Retina (tissue), 1 donor: Measurements from ENCODE around the gene PFDN2.
"Not testable (repeated sequence)": the region's sequence is repeated elsewhere in the genome, so short reads cannot be mapped to it uniquely, and the experiment has no call there.

Source experiments
- DNase-seq: peaks from one replicate; pipeline ENCODE4 v3.0.0-alpha.2; 2016

Gene PFDN2

DNA sequence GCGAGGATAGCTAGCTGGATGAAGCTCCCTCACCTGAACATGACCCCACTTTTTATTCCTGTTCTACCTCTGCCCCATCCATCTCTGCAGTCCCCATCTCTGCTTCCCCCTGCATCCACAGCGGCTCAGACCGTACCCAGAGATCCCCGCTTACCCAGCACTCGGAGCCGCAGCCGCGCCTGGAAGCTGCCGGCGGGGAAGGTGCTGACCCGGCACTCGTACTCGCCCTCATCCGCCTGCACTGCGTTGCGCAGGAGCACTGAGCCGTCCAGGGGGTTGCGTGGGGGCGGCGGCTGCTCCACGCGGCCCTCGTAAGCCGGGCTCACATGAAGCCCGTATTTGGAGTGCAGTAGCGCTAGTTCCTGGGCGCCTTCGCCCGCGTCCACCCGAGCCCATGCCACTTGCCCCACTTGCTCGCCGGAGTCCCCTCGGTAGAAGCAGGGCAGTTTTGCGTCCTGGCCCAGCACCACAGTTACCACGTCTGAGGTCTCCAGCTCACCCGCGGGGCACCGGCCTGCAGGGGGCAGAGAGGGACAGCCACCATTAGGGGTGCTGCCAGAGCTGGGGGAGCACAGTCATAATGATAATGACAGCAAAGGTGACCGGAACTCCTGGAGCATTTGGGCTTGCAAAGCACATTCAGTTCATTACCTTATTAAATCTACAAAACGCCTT is 38.3 kb downstream of the PFDN2 start:
- no peak for DNase-seq

GRCh38 chr1:161077426-161077825 is 40.4 kb downstream of the PFDN2 start:
- DNase-seq, result no peak

- DNase-seq, result no peak
Observed at GRCh38 chr1:161076410-161076809, 41.4 kb downstream of the PFDN2 start.

DNA sequence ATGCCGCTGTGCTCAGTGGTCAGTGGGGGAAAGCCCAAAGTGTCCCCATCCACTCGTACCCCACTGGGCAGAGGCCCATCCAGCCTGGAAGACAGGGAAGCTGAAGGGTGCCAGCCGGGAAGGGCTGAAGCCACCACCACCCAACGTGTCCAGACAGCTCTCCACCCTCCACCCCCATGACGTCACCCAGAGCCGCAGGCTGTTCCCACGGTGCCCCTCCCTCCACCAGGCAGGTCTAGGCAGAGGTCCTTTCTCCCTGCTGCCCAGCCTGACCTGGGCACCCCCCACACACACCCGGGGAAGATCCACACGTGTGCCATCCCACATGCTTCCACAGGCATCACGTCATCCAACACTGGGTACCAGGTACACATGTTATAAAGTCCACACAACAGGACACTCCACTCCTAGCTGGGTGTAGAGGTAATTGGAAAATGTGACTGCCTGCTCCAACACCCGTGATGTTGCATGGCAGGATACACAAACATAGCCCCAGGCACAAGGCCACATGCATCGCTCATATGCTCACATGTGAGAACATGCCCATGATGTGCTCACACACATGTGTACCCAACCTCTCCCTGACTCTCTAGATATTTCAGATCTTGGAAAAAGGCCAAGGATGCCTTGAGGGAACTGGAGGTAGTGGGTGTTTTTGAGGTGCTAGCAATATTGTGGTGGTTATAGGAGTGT is 43.0 kb downstream of the PFDN2 start:
- no peak for DNase-seq

DNA sequence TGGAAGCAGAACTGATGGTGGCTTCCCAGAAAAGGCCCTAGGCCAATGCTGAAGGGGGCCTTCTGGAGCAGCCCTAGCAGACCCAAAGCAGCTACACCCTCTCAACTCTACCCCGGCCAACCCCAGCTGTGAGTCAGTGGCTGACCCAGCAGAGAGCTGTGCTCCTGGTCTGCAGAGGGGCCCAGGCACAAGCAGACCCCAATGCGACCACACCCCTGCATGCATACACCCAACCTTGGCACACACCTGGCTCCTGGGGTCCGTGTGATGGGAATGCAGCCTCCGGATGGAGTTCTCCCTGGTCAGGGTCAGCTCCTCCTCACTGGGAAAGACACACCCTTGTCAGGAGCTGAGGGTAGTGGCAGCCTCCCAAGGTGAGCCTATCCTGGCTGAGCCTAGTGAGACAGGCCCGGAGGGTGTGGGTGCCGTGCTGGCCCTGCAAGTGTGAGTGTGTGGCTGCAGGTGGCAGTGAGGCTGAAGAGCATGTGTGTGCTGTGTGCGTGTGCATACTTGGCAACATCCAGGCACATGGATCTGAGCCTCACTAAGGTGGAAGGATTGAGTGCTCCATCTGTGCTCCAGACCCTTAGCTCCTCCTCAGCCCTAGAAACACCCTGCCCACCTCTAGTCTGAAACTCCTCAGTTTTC is 44.2 kb downstream of the PFDN2 start:
- DNase-seq, result no peak

DNA sequence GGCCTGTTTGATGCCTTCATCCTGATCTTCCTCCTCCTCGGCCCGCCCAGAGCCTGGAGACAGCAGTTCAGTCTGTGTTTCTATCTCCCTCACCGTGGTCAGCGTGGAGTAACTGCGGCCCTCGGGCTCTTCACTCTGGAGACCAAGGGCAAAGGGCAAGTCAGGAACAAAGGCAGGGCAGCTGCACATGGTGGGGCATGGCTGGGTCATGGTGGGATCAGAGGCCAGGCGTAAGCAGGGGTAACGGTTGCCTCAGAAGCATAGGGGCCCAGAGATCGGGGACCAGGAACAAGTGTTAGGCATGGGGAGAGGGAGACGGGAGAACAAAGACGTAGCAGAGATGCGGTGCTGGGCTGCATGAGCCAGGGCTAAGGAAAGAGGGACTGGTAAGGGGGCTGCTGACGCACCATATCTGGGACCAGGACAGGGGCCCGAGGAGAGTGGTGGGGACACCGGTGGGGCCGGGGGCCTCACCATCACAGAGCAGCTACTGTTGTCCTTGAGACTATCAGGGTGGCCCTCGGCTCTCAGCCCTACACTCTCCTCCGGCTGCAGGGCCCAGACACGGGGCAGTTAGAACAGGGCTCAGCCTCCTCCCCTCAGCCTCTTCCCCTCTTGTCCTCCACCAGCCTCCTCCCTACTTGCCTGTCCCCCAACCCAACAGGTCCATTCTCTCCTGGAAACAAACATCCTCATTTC is 44.9 kb downstream of the PFDN2 start:
- no peak for DNase-seq

- DNase-seq, result peak; percentile 22
Observed at GRCh38 chr1:161071886-161072371, 45.9 kb downstream of the PFDN2 start.

DNA sequence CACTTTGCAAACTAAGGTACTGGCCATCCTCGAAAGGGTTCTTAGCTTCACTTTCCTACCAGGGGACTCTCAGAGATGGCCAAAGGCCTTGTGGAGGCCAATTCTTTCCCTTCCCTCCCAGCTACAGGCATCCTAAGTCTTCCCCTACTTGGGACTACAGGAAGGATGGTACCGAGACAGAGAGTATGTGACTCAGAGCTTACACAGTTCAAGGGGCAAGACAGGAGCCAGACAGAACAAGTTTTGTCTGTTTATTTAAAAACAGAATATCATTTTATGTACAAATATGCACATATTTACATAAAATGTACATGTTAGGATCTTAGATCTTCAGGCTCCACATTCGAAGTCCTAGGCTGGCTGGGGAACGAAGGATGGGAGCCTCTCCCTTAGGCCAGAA is 47.1 kb downstream of the PFDN2 start:
- DNase-seq, result no peak

GRCh38 chr1:161069731-161070270 is 48.0 kb downstream of the PFDN2 start, which contains the start of gene ARHGAP30:
ARHGAP30 (minus strand) TSS chr1:161069891; CDS start chr1:161069624, 267 bp downstream.
- DNase-seq, result no peak

DNA sequence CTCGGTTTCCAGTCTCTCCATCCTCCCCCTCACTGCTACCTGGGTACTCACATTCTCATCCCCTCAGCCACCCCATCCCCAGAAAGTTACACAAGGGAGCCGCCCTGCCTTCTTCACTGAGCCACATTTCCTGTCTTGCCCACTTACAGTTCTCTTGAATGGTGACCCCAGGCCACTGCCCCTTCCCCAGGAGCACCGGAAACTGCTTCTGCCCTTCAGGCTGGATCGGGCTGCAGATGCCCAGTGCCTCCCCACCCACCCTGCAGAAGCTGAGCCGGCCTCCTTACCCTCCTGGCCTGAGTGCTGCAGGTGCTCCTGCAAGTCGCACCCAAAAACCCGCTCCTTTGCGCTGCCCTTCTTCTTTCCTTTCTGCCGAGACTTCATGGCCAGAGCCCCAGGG is 48.6 kb downstream of the PFDN2 start:
- DNase-seq, result no peak

GRCh38 chr1:161068306-161069234 is 49.3 kb downstream of the PFDN2 start:
- DNase-seq, result no peak

DNA sequence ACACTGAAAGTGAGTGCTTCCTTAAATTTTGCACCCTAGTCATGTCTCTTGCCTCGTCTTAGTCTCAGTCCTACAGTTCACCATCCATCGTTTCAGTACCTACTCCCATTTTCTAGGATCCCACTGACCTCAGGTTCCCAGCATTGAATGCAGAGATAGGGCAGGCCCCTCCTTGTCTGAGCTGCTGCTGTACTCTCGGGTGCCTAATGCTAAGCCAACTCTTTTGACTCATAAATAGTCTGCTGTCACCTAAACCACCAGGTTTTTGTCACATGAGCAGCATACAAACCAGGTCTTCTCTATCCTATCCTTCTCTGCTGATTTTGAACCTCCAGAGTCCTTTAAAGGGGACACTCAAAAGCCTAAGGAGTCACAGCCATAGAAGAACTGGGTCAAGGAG is 51.1 kb downstream of the PFDN2 start:
- DNase-seq, result no peak

GRCh38 chr1:161065681-161066080 is 52.2 kb downstream of the PFDN2 start:
- not testable (repeated sequence) for DNase-seq

GRCh38 chr1:161063936-161064335 is 53.9 kb downstream of the PFDN2 start:
- not testable (repeated sequence) for DNase-seq

DNA sequence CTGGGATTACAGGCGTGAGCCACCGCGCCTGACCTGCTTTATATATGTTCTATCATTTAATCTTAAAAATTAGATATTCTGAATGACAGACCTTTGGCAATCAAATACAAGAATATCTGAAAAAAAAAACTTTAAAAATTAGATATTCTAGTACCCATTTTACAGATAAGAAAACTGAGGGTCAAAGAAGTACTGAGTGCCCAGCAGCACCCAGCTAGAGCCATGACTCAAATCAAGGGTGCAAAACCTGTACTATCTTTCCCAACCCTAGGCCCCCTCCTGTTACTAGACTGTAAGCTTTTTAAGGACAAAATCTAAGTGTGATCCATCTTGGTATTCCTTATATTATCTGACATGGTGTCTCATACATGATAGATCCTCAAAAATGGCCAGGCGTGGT is 56.4 kb downstream of the PFDN2 start:
- DNase-seq, result no peak

- DNase-seq, result no peak
Observed at GRCh38 chr1:161059293-161059692, 58.5 kb downstream of the PFDN2 start.

DNA sequence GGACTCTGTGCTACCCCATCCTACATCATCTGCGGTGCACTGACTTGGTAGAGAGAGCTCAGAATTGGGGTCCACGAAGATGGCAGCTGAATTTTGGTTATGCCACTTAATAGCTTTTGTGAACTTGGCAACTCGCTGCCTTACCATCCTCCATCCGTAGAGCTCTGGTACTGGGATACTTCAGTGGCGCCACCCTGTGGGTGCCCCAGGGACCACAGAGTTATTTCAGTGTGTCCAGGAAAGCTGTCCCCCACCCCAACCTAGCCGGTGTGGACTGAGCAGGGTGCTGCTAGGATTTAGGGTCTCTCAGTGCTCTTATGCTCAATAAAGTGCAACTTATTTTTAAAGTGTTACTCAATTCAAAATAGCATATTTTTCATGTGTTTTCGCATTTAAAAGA is 63.0 kb downstream of the PFDN2 start:
- DNase-seq, result no peak

GRCh38 chr1:161054232-161054631 is 63.6 kb downstream of the PFDN2 start:
- no peak for DNase-seq

DNA sequence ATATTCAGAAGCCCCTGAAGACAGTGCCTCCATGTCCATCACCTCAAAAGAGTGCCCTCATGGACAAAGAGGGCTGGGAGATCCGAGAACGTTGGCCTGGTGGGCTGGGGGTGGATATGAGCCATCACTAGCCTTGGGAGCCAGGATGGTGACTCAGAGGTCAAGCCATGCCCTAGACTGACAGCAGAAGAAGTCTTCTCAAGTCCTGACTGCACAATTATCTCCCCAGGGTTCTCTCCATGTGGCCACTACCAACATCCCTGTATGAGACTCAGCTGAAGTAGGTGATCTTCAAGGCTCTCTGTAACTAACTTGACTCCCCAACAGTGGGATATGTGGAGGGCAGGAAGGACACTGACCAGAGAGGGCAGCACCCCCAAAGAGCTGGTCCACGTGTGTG is 64.9 kb downstream of the PFDN2 start:
- DNase-seq, result no peak

- DNase-seq, result no peak
Observed at GRCh38 chr1:161051219-161051618, 66.6 kb downstream of the PFDN2 start.
